ENCODE results near the gene TTC28. TPM values are rescaled to one million over a fixed set of nuclear protein-coding genes. Genes with fewer than 3 reads are reported as not detected.

TTC28 gene
- total and polyA plus RNA-seq, 2 donors (not counting 1 experiment from before 2014, with no cell fraction given) = 8.2 to 31.4 TPM

GRCh38 chr22:28008649-28009048 is 671.0 kb downstream of the TTC28 start:
- H3K27ac ChIP-seq (ENCODE audit: insufficient read depth, low read length) = no peak overlapping the region
- H3K9ac ChIP-seq (ENCODE audit: insufficient read depth, low read length) = no peak overlapping the region
- H3K4me2 ChIP-seq (ENCODE audit: extremely low read depth, insufficient read depth, low read length) = no peak overlapping the region
- no peaks in the 10 kb centered on the region for H3K79me2 ChIP-seq (ENCODE audit: control insufficient read depth, insufficient read depth, low read length)
- H3K9me3 ChIP-seq (ENCODE audit: control insufficient read depth, insufficient read depth, low read depth, low read length) = no peaks in the 10 kb centered on the region
- no peaks in the 10 kb centered on the region for H3K27me3 ChIP-seq (ENCODE audit: control insufficient read depth, insufficient read depth, low read length)
- H3K36me3 ChIP-seq (ENCODE audit: control insufficient read depth, insufficient read depth, low read length) = peaks cover 2% of the 10 kb centered on the region
- H3K4me3 ChIP-seq (replicated peaks in 1 of 4; ENCODE audit: control extremely low read depth in 1 of 4, insufficient read depth in 1 of 4, low read depth in 3 of 4, low read length in 4 of 4) = no peak overlapping the region
- H3K4me1 ChIP-seq (ENCODE audit: control insufficient read depth, extremely low read depth, insufficient read depth, low read length) = peaks cover 11% of the 10 kb centered on the region
- no peak overlapping the region for H2AFZ ChIP-seq (ENCODE audit: low read length)
- no peaks in the 10 kb centered on the region for H4K20me1 ChIP-seq (ENCODE audit: control insufficient read depth, extremely low read depth, insufficient read depth, low read length)
- no peak for DNase-seq (ENCODE audit: low read depth in 2 of 2)
- TF ChIP-seq EZH2 (IDR thresholded peaks at IDR 0.05; ENCODE audit: low read length, missing control alignments) = no peak
- TF ChIP-seq CTCF (conservative IDR thresholded peaks at IDR 0.05 in 1 of 2, IDR thresholded peaks at IDR 0.05 in 1 of 2; ENCODE audit: low read depth in 1 of 2, low read length in 2 of 2) = no peak

GRCh38 chr22:28008056-28008455 is 671.6 kb downstream of the TTC28 start:
- H3K27ac ChIP-seq (ENCODE audit: insufficient read depth, low read length) = no peak overlapping the region

GRCh38 chr22:28006271-28006670 is 673.4 kb downstream of the TTC28 start:
- H3K36me3 ChIP-seq (ENCODE audit: control insufficient read depth, insufficient read depth, low read length) = no peaks in the 10 kb centered on the region
- no peak overlapping the region for H3K9ac ChIP-seq (ENCODE audit: insufficient read depth, low read length)
- no peaks in the 10 kb centered on the region for H3K27me3 ChIP-seq (ENCODE audit: control insufficient read depth, insufficient read depth, low read length)
- TF ChIP-seq EZH2 (IDR thresholded peaks at IDR 0.05; ENCODE audit: low read length, missing control alignments) = no peak
- H3K4me2 ChIP-seq (ENCODE audit: extremely low read depth, insufficient read depth, low read length) = no peak overlapping the region
- H3K4me1 ChIP-seq (ENCODE audit: control insufficient read depth, extremely low read depth, insufficient read depth, low read length) = peaks cover 15% of the 10 kb centered on the region
- H3K27ac ChIP-seq (ENCODE audit: insufficient read depth, low read length) = no peak overlapping the region
- no peaks in the 10 kb centered on the region for H3K9me3 ChIP-seq (ENCODE audit: control insufficient read depth, insufficient read depth, low read depth, low read length)
- no peak overlapping the region for H2AFZ ChIP-seq (ENCODE audit: low read length)
- H4K20me1 ChIP-seq (ENCODE audit: control insufficient read depth, extremely low read depth, insufficient read depth, low read length) = no peaks in the 10 kb centered on the region
- H3K79me2 ChIP-seq (ENCODE audit: control insufficient read depth, insufficient read depth, low read length) = no peaks in the 10 kb centered on the region
- H3K4me3 ChIP-seq (replicated peaks in 1 of 4; ENCODE audit: control extremely low read depth in 1 of 4, insufficient read depth in 1 of 4, low read depth in 3 of 4, low read length in 4 of 4) = no peak overlapping the region
- peak; percentile 13 to 55 for DNase-seq (ENCODE audit: low read depth in 2 of 2)

More at GRCh38 chr22:28008056-28008455, 671.6 kb downstream of the TTC28 start:
- H3K9ac ChIP-seq (ENCODE audit: insufficient read depth, low read length) = no peak overlapping the region
- H3K9me3 ChIP-seq (ENCODE audit: control insufficient read depth, insufficient read depth, low read depth, low read length) = no peaks in the 10 kb centered on the region
- no peak overlapping the region for H2AFZ ChIP-seq (ENCODE audit: low read length)
- no peaks in the 10 kb centered on the region for H3K27me3 ChIP-seq (ENCODE audit: control insufficient read depth, insufficient read depth, low read length)
- no peaks in the 10 kb centered on the region for H4K20me1 ChIP-seq (ENCODE audit: control insufficient read depth, extremely low read depth, insufficient read depth, low read length)
- no peaks in the 10 kb centered on the region for H3K79me2 ChIP-seq (ENCODE audit: control insufficient read depth, insufficient read depth, low read length)
- TF ChIP-seq EZH2 (IDR thresholded peaks at IDR 0.05; ENCODE audit: low read length, missing control alignments) (no peak), CTCF (conservative IDR thresholded peaks at IDR 0.05 in 1 of 2, IDR thresholded peaks at IDR 0.05 in 1 of 2; ENCODE audit: low read depth in 1 of 2, low read length in 2 of 2) (no peak)
- H3K4me3 ChIP-seq (replicated peaks in 1 of 4; ENCODE audit: control extremely low read depth in 1 of 4, insufficient read depth in 1 of 4, low read depth in 3 of 4, low read length in 4 of 4) = no peak overlapping the region
- H3K36me3 ChIP-seq (ENCODE audit: control insufficient read depth, insufficient read depth, low read length) = no peaks in the 10 kb centered on the region
- H3K4me1 ChIP-seq (ENCODE audit: control insufficient read depth, extremely low read depth, insufficient read depth, low read length) = peaks cover 13% of the 10 kb centered on the region
- no peak overlapping the region for H3K4me2 ChIP-seq (ENCODE audit: extremely low read depth, insufficient read depth, low read length)
- DNase-seq (ENCODE audit: low read depth in 2 of 2) = no peak
